OCI-LY7 (cell line): ENCODE measurements around the gene HAGHL.

ENCODE experiments used
- CTCF ChIP-seq: fragments of 200-600 bp; sonication (generic); conservative IDR thresholded peaks from 2 replicates; pipeline ENCODE4 v1.5.1; 2014; ENCODE audit warnings: mild to moderate bottlenecking, antibody characterized with exemption, low read length, moderate library complexity, mixed read lengths
- EZH2phosphoT487 ChIP-seq: fragments of 200-600 bp; sonication (generic); IDR thresholded peaks from 2 replicates; pipeline ENCODE4 v1.6.1; 2018; ENCODE audit warnings: low read depth, borderline replicate concordance, mild to moderate bottlenecking, mixed run types, antibody characterized with exemption, low read length, moderate library complexity, mixed read lengths

GRCh38 chr16:711548-712320, 15.2 kb upstream of the HAGHL start:
- TF ChIP-seq CTCF (peak; percentile 84), EZH2phosphoT487 (no peak)
